Activated T-cell treated with anti-CD3 and anti-CD28 coated beads, Interleukin-2, amount 50 U/mL, for 24 hours (primary cell): ENCODE measurements around the gene PSMD14.
"Not testable (repeated sequence)": the region's sequence is repeated elsewhere in the genome, so short reads cannot be mapped to it uniquely, and the experiment has no call there.

Experiments
- DNase-seq: peaks from one replicate; pipeline ENCODE4 v3.0.0-alpha.2; 2020
- H3K27ac Mint-ChIP-seq: 2 replicates; pipeline ENCODE4 v1.8.0; 2020; ENCODE audit warnings: mild to moderate bottlenecking, mixed read lengths
- H3K27me3 Mint-ChIP-seq: 2 replicates; pipeline ENCODE4 v1.8.0; 2020; ENCODE audit warnings: mixed read lengths
- H3K36me3 Mint-ChIP-seq: 2 replicates; pipeline ENCODE4 v1.8.0; 2020; ENCODE audit warnings: low read depth, mixed read lengths
- H3K4me1 Mint-ChIP-seq: 2 replicates; pipeline ENCODE4 v1.8.0; 2020; ENCODE audit warnings: low read depth, mixed read lengths
- H3K4me3 Mint-ChIP-seq: 2 replicates; pipeline ENCODE4 v1.8.0; 2020; ENCODE audit warnings: mild to moderate bottlenecking, moderate library complexity, mixed read lengths
- H3K9me3 Mint-ChIP-seq: 2 replicates; pipeline ENCODE4 v1.8.0; 2020; ENCODE audit warnings: mixed read lengths

PSMD14 gene

GRCh38 chr2:161308178-161308955, at the start of gene PSMD14:
PSMD14 (plus strand) TSS chr2:161308425; CDS start chr2:161318826, 10,401 bp downstream.
- DNase-seq, result peak; percentile 91
- peak within 1 kb of the TSS; percentile 98 for H3K27ac Mint-ChIP-seq
- H3K4me1 Mint-ChIP-seq, result peaks cover 37% of the 10 kb centered on the region
- H3K4me3 Mint-ChIP-seq, result peak within 1 kb of the TSS; percentile 99
- H3K9me3 Mint-ChIP-seq, result peaks cover 2% of the 10 kb centered on the region
- peaks cover 3% of the 10 kb centered on the region for H3K27me3 Mint-ChIP-seq
- H3K36me3 Mint-ChIP-seq, result peaks cover 52% of the 10 kb centered on the region

GRCh38 chr2:161265874-161266273, 42.4 kb upstream of the PSMD14 start:
- H3K9me3 Mint-ChIP-seq, result no peaks in the 10 kb centered on the region
- no peaks in the 10 kb centered on the region for H3K36me3 Mint-ChIP-seq
- H3K4me3 Mint-ChIP-seq, result no peak overlapping the region
- peaks cover 19% of the 10 kb centered on the region for H3K27me3 Mint-ChIP-seq
- no peaks in the 10 kb centered on the region for H3K4me1 Mint-ChIP-seq
- no peak overlapping the region for H3K27ac Mint-ChIP-seq
- DNase-seq, result no peak

GRCh38 chr2:161269111-161269510, 39.1 kb upstream of the PSMD14 start:
- no peak for DNase-seq
- Mint-ChIP-seq H3K27me3 (peaks cover 20% of the 10 kb centered on the region), H3K4me1 (peaks cover 3% of the 10 kb centered on the region), H3K9me3 (no peaks in the 10 kb centered on the region), H3K27ac (no peak overlapping the region), H3K36me3 (no peaks in the 10 kb centered on the region), H3K4me3 (no peak overlapping the region)

- Mint-ChIP-seq H3K27me3 (peaks cover 3% of the 10 kb centered on the region), H3K4me1 (peaks cover 3% of the 10 kb centered on the region), H3K9me3 (no peaks in the 10 kb centered on the region), H3K4me3 (no peak overlapping the region), H3K27ac (no peak overlapping the region), H3K36me3 (no peaks in the 10 kb centered on the region)
- peak; percentile 37 for DNase-seq
These were observed 35.0 kb upstream of the PSMD14 start for GRCh38 chr2:161273038-161273760.

- H3K27ac Mint-ChIP-seq, H3K9me3 Mint-ChIP-seq, DNase-seq, H3K4me1 Mint-ChIP-seq, H3K27me3 Mint-ChIP-seq, H3K4me3 Mint-ChIP-seq, H3K36me3 Mint-ChIP-seq: not testable (repeated sequence)
These were observed 29.5 kb upstream of the PSMD14 start for GRCh38 chr2:161278564-161279229.

GRCh38 chr2:161279230-161279815, 28.9 kb upstream of the PSMD14 start:
- not testable (repeated sequence) for H3K9me3 Mint-ChIP-seq

GRCh38 chr2:161280906-161281323, 27.3 kb upstream of the PSMD14 start:
- peaks cover 17% of the 10 kb centered on the region for H3K27me3 Mint-ChIP-seq
- not testable (repeated sequence) for H3K36me3 Mint-ChIP-seq, H3K4me3 Mint-ChIP-seq, H3K9me3 Mint-ChIP-seq, H3K4me1 Mint-ChIP-seq, H3K27ac Mint-ChIP-seq
- DNase-seq, result peak; percentile 46

More at GRCh38 chr2:161279230-161279815, 28.9 kb upstream of the PSMD14 start:
- peaks cover 13% of the 10 kb centered on the region for H3K27me3 Mint-ChIP-seq
- DNase-seq, H3K27ac Mint-ChIP-seq, H3K4me1 Mint-ChIP-seq, H3K4me3 Mint-ChIP-seq, H3K36me3 Mint-ChIP-seq: not testable (repeated sequence)

- not testable (repeated sequence) for H3K4me1 Mint-ChIP-seq, H3K36me3 Mint-ChIP-seq, H3K27ac Mint-ChIP-seq, H3K9me3 Mint-ChIP-seq, DNase-seq, H3K4me3 Mint-ChIP-seq
- peaks cover 18% of the 10 kb centered on the region for H3K27me3 Mint-ChIP-seq
These were observed 26.5 kb upstream of the PSMD14 start for GRCh38 chr2:161281615-161282310.

- H3K4me3 Mint-ChIP-seq, H3K4me1 Mint-ChIP-seq, H3K27ac Mint-ChIP-seq, DNase-seq, H3K9me3 Mint-ChIP-seq, H3K36me3 Mint-ChIP-seq: not testable (repeated sequence)
- peaks cover 20% of the 10 kb centered on the region for H3K27me3 Mint-ChIP-seq
These were observed 25.9 kb upstream of the PSMD14 start for GRCh38 chr2:161282311-161282644.

GRCh38 chr2:161283926-161284325, 24.3 kb upstream of the PSMD14 start:
- DNase-seq, result no peak
- peaks cover 30% of the 10 kb centered on the region for H3K27me3 Mint-ChIP-seq
- H3K27ac Mint-ChIP-seq, result no peak overlapping the region
- H3K9me3 Mint-ChIP-seq, result no peaks in the 10 kb centered on the region
- no peaks in the 10 kb centered on the region for H3K4me1 Mint-ChIP-seq
- H3K4me3 Mint-ChIP-seq, result no peak overlapping the region
- H3K36me3 Mint-ChIP-seq, result no peaks in the 10 kb centered on the region

- Mint-ChIP-seq H3K36me3 (peaks cover 17% of the 10 kb centered on the region), H3K4me1 (peaks cover 8% of the 10 kb centered on the region), H3K27me3 (peaks cover 15% of the 10 kb centered on the region), H3K27ac (no peak overlapping the region), H3K4me3 (no peak overlapping the region), H3K9me3 (peaks cover 2% of the 10 kb centered on the region)
- DNase-seq, result no peak
These were observed 4.6 kb upstream of the PSMD14 start for GRCh38 chr2:161303535-161304050.

- Mint-ChIP-seq H3K27ac (no peak overlapping the region), H3K9me3 (peaks cover 2% of the 10 kb centered on the region), H3K27me3 (peaks cover 3% of the 10 kb centered on the region), H3K4me3 (peak overlapping the region; percentile 99), H3K36me3 (peaks cover 39% of the 10 kb centered on the region), H3K4me1 (peaks cover 28% of the 10 kb centered on the region)
- DNase-seq, result no peak
These were observed 1.3 kb upstream of the PSMD14 start for GRCh38 chr2:161306919-161307318.

- H3K27me3 Mint-ChIP-seq, result peaks cover 3% of the 10 kb centered on the region
- peaks cover 2% of the 10 kb centered on the region for H3K9me3 Mint-ChIP-seq
- no peak for DNase-seq
- H3K36me3 Mint-ChIP-seq, result peaks cover 47% of the 10 kb centered on the region
- peaks cover 33% of the 10 kb centered on the region for H3K4me1 Mint-ChIP-seq
- peak overlapping the region; percentile 99 for H3K4me3 Mint-ChIP-seq
- H3K27ac Mint-ChIP-seq, result peak overlapping the region; percentile 98
These were observed 549 bp upstream of the PSMD14 start for GRCh38 chr2:161307676-161308075.

- no peak overlapping the region for H3K4me3 Mint-ChIP-seq
- H3K36me3 Mint-ChIP-seq, result peaks cover 75% of the 10 kb centered on the region
- no peak for DNase-seq
- peak overlapping the region; percentile 11 for H3K27ac Mint-ChIP-seq
- H3K27me3 Mint-ChIP-seq, result no peaks in the 10 kb centered on the region
- H3K4me1 Mint-ChIP-seq, result peaks cover 54% of the 10 kb centered on the region
- H3K9me3 Mint-ChIP-seq, result no peaks in the 10 kb centered on the region
These were observed 4.8 kb downstream of the PSMD14 start for GRCh38 chr2:161312996-161313395.
